Measurements from ENCODE around the gene INSR.
"Not testable (repeated sequence)": the region's sequence is repeated elsewhere in the genome, so short reads cannot be mapped to it uniquely, and the experiment has no call there.

Gene INSR

GRCh38 chr19:7247155-7247554, 47.1 kb downstream of the INSR start:
- in situ Hi-C loops (cut with HindIII; ENCODE audit: low pct_unique_long_range_greater_than_20kb, low sequenced_read_pairs): no loop called here
- no peak for TF ChIP-seq JUND (IDR thresholded peaks at IDR 0.05; ENCODE audit: low read depth)
- no peak for DNase-seq (ENCODE audit: low read depth in 1 of 2, low spot score in 1 of 2)

GRCh38 chr19:7246601-7247000, 47.6 kb downstream of the INSR start:
- no peak for DNase-seq (ENCODE audit: low read depth in 1 of 2, low spot score in 1 of 2)
- in situ Hi-C loops (cut with HindIII; ENCODE audit: low pct_unique_long_range_greater_than_20kb, low sequenced_read_pairs): no loop called here
- TF ChIP-seq JUND (IDR thresholded peaks at IDR 0.05; ENCODE audit: low read depth): no peak

GRCh38 chr19:7242601-7243258, 51.5 kb downstream of the INSR start:
- in situ Hi-C loops (cut with HindIII; ENCODE audit: low pct_unique_long_range_greater_than_20kb, low sequenced_read_pairs): no loop called here
- no peak for DNase-seq (ENCODE audit: low read depth in 1 of 2, low spot score in 1 of 2)
- TF ChIP-seq JUND (IDR thresholded peaks at IDR 0.05; ENCODE audit: low read depth): no peak

GRCh38 chr19:7238051-7238450, 56.2 kb downstream of the INSR start:
- no peak for DNase-seq (ENCODE audit: low read depth in 1 of 2, low spot score in 1 of 2)
- no peak for TF ChIP-seq JUND (IDR thresholded peaks at IDR 0.05; ENCODE audit: low read depth)
- in situ Hi-C loops (cut with HindIII; ENCODE audit: low pct_unique_long_range_greater_than_20kb, low sequenced_read_pairs): no loop called here

- no peak for TF ChIP-seq JUND (IDR thresholded peaks at IDR 0.05; ENCODE audit: low read depth)
- DNase-seq (ENCODE audit: low read depth in 1 of 2, low spot score in 1 of 2): no peak
- in situ Hi-C loops (cut with HindIII; ENCODE audit: low pct_unique_long_range_greater_than_20kb, low sequenced_read_pairs): no loop called here
Observed at GRCh38 chr19:7236153-7236552, 58.1 kb downstream of the INSR start.

- in situ Hi-C loops (cut with HindIII; ENCODE audit: low pct_unique_long_range_greater_than_20kb, low sequenced_read_pairs): no loop called here
- DNase-seq (ENCODE audit: low read depth in 1 of 2, low spot score in 1 of 2): no peak
- no peak for TF ChIP-seq JUND (IDR thresholded peaks at IDR 0.05; ENCODE audit: low read depth)
Observed at GRCh38 chr19:7230826-7231225, 63.4 kb downstream of the INSR start.

- in situ Hi-C loops (cut with HindIII; ENCODE audit: low pct_unique_long_range_greater_than_20kb, low sequenced_read_pairs): no loop called here
- no peak for TF ChIP-seq JUND (IDR thresholded peaks at IDR 0.05; ENCODE audit: low read depth)
- no peak for DNase-seq (ENCODE audit: low read depth in 1 of 2, low spot score in 1 of 2)
Observed at GRCh38 chr19:7229735-7230134, 64.5 kb downstream of the INSR start.

GRCh38 chr19:7228935-7229541, 65.2 kb downstream of the INSR start:
- TF ChIP-seq JUND (IDR thresholded peaks at IDR 0.05; ENCODE audit: low read depth): no peak
- in situ Hi-C loops (cut with HindIII; ENCODE audit: low pct_unique_long_range_greater_than_20kb, low sequenced_read_pairs): no loop called here
- DNase-seq (ENCODE audit: low read depth in 1 of 2, low spot score in 1 of 2): no peak

GRCh38 chr19:7227735-7228134, 66.5 kb downstream of the INSR start:
- DNase-seq (ENCODE audit: low read depth in 1 of 2, low spot score in 1 of 2): no peak
- in situ Hi-C loops (cut with HindIII; ENCODE audit: low pct_unique_long_range_greater_than_20kb, low sequenced_read_pairs): no loop called here
- TF ChIP-seq JUND (IDR thresholded peaks at IDR 0.05; ENCODE audit: low read depth): no peak

GRCh38 chr19:7227149-7227548, 67.1 kb downstream of the INSR start:
- in situ Hi-C loops (cut with HindIII; ENCODE audit: low pct_unique_long_range_greater_than_20kb, low sequenced_read_pairs); DNase-seq (ENCODE audit: low read depth in 1 of 2, low spot score in 1 of 2): not testable (repeated sequence)

- no peak for TF ChIP-seq JUND (IDR thresholded peaks at IDR 0.05; ENCODE audit: low read depth)
- no peak for DNase-seq (ENCODE audit: low read depth in 1 of 2, low spot score in 1 of 2)
- in situ Hi-C loops (cut with HindIII; ENCODE audit: low pct_unique_long_range_greater_than_20kb, low sequenced_read_pairs): no loop called here
Observed at GRCh38 chr19:7226739-7227138, 67.5 kb downstream of the INSR start.

GRCh38 chr19:7225741-7226140, 68.5 kb downstream of the INSR start:
- in situ Hi-C loops (cut with HindIII; ENCODE audit: low pct_unique_long_range_greater_than_20kb, low sequenced_read_pairs): no loop called here
- DNase-seq (ENCODE audit: low read depth in 1 of 2, low spot score in 1 of 2): no peak
- TF ChIP-seq JUND (IDR thresholded peaks at IDR 0.05; ENCODE audit: low read depth): no peak

- in situ Hi-C loops (cut with HindIII; ENCODE audit: low pct_unique_long_range_greater_than_20kb, low sequenced_read_pairs): no loop called here
- TF ChIP-seq JUND (IDR thresholded peaks at IDR 0.05; ENCODE audit: low read depth): no peak
- DNase-seq (ENCODE audit: low read depth in 1 of 2, low spot score in 1 of 2): no peak
Observed at GRCh38 chr19:7224995-7225394, 69.2 kb downstream of the INSR start.

GRCh38 chr19:7224209-7224686, 70.0 kb downstream of the INSR start:
- no peak for TF ChIP-seq JUND (IDR thresholded peaks at IDR 0.05; ENCODE audit: low read depth)
- in situ Hi-C loops (cut with HindIII; ENCODE audit: low pct_unique_long_range_greater_than_20kb, low sequenced_read_pairs): no loop called here

More at GRCh38 chr19:7224209-7224686, 70.0 kb downstream of the INSR start:
- DNase-seq (ENCODE audit: low read depth in 1 of 2, low spot score in 1 of 2): no peak
